NOMO-1 treated with dmso at 0.1 percent for 144 hours (cell line): Measurements from ENCODE around the gene MRTO4.
"Not testable (repeated sequence)": the region's sequence is repeated elsewhere in the genome, so short reads cannot be mapped to it uniquely, and the experiment has no call there.

Experiments
- DNase-seq: peaks from one replicate; lab custom pipeline; 2025; ENCODE audit not compliant: unreplicated experiment; lab: John Stamatoyannopoulos, UW

Gene MRTO4

DNA sequence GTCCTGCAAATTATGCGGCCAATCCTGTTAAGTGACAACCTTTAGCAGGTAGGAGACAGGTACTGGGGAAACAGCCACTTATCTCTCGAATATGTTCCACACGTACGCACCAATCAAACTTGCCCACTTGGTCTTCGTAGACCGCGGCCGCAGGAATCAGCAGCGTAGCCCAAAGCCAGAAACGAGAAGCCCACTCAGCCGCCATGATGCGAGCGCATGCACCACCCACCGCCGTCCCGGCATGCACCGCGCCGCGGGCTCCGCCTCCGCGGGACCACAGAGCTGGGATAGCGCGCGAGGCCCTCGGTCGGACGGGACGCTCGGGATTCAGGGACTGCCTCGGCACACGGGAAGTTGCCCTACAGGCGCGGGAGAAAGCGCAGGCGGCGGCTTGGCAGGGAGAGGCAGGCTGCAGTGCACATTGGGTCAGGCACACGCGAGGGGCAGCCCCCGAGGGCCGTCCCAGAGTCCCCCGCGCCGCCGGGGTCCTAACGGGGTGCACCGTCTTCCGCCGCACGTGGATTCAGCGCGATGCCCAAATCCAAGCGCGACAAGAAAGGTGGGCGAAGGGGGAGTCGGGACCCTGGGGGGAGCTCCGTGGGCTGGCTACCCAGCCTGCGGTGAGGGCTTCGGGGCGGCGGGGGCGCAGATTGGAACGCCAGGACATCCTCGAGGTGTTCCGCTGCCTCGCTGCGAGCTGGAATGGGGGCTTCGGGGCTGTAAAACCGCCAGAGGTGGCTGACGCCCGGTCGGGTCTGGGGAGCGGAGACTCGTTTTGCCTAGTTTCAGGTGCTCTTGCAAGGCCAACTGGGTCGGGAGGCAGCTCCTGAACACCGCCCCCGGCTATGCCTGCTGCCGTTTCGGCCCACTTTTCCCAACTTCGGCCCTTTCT is at the start of gene MRTO4, which contains the start of gene EMC1:
TSS of gene MRTO4 (plus strand) at position 501 of the 892 bp plus-strand sequence. CDS start at position 532, 31 bp downstream.
TSS of gene EMC1 (minus strand) at position 220 of the 892 bp plus-strand sequence. CDS start at position 205, 15 bp downstream.
- DNase-seq, result peak; percentile 85

DNA sequence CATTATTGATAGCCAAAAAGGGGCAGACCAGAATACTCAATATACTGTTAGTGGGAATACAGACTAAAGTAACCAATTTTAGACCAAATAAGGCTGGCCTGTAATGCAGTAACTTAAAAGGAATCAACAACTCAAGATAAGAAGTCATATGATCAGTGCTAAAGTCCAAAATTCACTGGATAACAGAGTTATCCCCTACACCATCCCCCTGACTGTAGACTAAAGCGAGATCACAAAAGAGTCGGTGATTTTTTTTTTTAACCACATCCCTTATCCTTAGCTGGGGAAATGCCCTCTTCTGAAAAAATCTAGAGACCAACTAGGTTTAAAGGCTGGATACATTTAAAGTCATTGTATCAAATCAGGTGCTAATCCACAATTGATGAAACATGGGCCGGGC is 49.2 kb upstream of the MRTO4 start:
- DNase-seq, result no peak

DNA sequence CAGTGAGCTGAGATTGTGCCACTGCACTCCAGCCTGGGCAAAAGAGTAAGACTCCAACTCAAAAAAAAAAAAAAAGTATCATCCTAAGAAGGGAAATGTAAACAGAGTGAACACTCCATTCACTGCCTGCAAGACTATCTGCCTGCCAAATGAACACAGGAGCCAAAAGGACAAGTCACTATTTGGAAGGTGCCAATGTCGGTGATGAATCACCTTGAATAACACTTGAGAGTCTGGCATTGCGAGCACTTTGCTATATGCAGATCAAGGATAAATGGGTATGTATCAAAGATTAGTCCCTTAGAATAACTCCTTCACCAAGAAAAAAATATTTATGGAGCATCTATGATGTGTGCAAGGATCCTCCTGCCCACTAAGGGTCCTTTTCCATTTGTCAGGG is 48.2 kb upstream of the MRTO4 start:
- DNase-seq, result no peak

DNA sequence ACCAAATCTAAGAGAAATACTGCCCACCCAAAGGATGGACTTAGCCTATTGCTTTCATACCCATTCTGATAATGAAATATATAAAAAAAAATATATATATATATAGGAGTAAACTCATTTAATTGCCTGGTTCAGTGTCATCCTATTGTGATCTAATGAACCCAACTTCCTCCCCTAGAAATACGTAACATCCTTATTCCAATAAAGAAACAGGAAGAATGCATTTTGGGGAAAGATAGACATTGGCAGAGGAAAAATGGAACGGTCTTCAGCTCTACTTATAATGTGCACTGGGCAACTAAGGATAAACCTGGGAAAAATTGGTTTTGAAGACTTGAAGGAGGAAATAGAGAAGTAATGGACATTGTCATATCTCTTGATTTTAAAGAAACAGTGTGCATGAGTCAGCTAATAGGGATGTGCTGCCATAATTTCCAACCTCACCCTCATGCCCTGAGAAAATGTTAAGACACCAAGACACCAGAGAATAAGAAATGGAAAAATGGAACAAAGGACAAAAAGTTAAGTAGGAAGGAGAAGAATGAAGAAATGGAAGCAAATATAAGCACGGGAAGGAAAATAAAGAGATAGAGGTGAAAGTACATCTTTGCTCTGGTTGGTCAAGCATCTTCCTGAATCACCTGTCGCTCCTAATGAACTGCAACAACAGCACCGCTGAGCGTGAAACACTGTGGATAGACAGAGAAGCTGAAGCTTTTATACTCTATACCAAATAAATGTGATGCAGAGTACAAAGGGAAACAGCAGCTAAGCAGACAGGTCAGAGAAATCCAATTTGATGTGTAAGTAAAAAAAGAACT is 46.9 kb upstream of the MRTO4 start:
- no peak for DNase-seq

DNA sequence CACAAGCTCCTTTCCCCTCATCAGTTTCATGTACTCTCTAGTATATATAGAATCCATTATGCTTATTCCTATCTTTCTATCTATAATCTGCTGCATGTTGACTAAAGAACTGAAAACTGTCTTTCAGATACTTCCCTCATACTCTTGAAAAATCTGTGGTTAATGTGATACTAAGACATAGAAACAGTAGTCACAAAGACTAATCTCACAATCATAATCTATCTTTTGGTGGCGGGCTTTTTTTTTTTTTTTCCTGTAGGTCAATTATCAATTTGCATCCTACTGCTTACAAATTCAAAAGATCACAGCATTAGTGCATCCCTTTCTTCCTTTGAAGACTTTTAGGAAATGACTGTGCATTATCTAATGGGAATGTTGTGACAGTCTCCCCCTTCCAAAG is 46.2 kb upstream of the MRTO4 start:
- DNase-seq, result no peak

DNA sequence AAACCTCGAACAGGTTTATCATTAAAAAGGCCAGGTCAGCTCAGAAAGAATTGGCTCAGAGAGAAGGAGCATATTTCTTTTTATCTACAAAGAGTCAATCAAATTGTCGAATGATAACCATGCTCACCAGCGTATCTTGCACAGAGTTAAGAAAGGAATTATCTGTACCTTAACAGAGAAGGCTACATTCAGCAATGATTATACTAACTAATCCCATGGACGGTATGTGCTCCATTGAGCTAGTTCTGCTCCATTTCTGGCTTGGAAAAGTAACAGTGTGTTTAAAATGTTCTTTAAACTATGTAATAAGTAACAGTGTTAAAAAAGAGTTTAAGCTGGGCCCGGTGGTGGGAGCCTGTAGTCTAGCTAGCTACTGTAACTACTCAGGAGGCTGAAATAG is 45.8 kb upstream of the MRTO4 start:
- no peak for DNase-seq

DNA sequence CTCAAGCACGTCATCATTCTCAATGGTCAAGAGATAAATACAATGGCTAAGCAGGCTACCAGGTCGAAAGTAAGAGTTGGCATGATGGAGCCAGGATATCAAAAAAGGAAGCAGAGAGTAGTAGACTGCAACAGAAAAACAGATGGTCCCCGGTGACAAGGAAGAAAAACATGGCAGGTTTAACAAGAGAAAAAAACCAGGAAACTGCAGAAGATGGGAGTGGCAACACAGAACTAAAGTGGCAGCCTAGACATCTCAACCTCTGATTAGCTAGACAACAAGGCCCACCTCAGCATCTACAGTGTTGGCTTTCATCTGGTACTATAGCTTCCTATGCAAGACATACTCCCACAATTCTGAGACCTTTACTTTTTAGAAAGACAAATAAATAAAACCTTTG is 44.7 kb upstream of the MRTO4 start:
- no peak for DNase-seq

DNA sequence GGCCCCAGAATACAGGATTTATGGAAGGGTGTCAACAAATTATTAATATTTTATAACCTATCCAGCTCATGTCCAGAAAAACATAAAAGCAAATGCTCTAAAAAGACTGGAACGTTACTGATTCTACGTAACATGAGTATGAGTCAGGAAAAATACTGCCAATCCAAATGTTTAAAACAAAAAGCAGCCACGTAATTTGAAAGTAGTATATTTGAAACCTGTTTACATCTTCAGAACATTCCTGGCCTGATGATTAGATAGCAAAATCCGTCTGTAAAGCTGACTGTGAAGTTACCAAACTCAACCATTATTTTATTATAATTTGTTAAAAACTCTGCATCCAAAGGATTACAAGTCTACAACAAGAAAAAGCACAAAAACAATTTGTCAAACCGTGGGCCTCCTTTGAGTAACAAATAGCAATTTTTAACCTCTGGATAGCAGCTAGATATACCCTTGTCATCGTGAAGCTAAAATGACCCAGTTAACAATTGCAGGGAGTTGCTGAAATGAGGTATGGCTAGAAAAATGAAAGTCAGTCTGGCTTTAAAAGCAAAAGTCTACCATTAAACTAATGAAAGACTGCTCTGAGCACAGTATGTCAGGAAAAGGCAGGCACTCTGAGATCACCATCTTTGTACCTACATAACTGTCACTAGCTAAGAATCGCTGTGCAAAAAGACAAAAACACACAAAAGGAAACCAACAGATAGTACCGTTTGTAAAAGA is 42.7 kb upstream of the MRTO4 start:
- DNase-seq, result no peak

DNA sequence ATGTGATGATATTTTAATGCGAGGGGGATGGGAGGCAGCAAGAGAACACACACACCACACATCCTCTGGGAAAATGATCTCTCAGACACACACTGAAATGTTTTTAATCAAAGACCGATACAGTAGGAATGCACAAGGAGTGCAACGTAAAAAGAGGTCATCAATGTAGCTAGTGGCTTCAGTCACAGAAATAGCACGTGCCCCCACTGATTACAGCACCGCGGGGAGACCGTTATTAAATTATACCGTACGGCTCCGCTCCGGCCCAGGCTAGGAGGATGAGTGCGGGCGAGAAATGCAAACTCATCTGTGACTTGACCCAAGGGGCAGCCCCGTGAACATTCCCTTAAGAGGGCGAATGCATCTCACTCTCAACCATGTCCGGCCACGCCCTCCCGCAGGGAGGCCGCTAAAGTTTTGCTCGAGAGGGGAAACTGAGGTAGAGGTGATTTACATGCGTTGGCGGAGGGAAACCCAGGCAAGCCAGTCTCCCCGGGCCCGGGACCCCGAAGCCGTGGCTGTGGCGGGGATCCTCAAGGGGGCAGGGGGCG is 42.1 kb upstream of the MRTO4 start:
- no peak for DNase-seq

DNA sequence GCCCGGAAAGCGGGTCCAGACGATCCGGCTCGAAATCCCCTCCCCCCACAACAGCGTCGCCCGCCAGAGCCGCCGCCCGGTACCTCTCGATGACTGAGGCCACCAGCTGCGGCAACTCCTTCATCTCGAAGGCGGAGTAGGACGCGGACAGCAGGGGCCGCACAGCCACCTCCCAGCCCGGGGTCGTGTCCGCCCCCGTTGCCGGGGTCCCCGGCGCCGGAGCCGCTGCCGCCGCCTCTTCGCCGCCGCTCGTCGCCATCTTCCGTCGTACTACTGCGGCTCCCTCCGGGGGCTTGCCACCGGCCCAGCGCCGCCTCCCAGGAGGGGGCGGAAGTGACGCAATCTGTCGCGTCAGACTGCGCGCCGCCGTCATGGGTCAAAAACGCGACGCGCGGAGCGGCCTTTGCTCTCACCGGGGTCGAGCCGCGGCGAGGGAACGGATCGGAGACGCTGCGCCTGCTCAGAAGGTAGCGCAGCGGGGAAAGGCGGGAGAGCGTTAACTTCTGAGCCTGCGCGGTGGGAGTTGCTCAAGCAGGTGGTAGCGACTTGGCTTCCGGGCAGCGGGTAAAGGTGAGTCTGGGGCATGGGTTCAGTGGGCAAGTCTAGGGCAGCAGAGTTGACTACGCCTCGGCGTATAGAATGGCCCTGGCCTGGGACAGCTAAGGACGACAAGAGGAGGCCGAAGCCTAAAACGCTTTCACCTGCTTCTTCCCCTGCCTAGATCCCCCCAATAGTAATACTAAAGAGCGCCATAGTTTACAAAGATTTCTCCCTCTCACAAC is 41.4 kb upstream of the MRTO4 start, which contains the start of gene UBR4:
TSS of gene UBR4 (minus strand) at position 277 of the 782 bp plus-strand sequence. CDS start at position 259, 18 bp downstream.
- DNase-seq, result peak; percentile 82

DNA sequence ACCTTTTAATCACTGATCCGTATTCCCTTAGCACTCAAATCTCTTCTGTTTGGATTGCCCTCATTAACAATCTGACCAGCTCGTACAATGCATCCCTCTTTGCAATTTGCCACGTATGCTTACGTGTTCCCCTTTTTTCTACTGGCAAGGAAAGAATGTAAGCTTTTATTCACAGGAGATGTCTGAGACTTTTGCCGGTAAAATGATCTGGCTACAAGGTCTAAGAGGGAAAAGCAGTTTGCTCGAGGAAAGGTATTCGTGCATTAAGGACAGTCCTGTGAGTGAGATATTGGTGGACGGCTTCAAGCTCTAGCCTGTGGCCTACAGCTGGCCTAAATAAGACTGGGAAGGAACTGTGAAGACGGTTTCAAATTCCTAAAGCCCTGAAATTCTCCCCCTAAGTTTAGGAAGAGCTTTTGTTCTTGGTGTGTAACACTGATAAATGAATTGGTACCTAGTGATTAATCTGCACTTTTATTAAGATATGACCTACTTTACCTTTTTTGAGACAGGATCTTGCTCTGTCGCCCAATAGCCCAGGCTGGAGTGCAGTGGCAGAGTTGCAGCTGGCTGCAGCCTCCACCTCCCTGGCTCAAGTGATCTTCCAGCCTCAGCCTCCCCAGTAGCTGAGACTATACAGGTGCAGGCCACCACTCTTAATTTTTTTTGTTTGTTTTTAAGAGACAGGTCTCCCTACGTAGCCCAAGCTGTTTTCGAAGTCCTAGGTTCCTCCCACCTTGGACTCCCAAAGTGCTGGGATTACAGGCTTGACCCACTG is 40.6 kb upstream of the MRTO4 start:
- DNase-seq, result no peak

DNA sequence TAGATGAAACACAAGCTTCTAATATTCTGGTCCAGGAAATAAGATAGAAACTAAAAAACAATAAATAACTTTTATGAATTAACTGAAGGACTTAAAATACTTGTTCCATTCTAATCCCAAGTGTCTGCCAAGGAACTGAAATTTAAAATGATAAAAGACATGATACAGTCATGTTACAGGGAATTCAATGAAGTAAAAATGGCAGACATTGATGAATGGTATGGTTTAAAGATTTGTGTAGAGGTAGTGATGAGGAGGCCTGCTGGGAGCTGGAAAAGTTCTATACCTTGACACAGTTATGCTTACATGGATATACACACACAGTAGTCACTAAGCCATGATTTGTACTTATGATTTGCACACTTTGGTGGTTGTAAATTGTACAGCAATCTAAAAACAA is 39.4 kb upstream of the MRTO4 start:
- DNase-seq, result no peak

DNA sequence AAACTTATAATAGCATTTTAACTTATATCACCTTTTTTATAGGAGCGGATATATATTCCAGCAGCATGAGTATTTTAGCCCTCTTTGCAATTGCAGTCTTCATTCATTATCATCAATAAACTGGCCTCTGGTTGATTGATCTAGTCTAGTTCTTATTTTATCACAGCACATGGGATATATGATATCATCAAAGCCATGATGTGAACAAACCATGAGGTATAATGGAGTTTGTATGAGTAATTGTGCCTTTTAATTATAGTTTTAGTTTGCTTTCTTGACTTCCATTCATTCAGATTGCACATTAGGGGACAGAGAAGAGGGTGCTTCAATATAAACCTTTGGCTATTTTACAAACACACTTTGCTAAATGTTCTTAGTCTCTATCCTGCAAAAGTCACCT is 38.0 kb upstream of the MRTO4 start:
- no peak for DNase-seq

DNA sequence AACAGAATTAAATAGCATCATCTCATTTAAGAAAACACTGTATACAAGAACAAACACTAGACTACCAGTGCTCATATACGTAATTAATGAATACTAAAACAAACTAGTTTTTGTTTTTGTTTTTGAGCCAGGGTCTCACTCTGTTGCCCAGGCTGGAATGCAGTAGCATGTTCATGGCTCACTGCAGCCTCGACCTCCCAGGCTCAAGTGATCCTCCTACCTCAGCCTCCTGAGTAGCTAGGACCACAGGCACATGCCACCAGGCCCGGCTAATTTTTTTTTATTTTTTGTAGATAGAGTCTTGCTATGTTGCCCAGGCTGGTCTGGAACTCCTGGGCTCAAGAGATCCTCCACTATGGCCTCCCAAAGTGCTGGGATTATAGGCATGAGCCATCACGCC is 35.0 kb upstream of the MRTO4 start:
- DNase-seq, result not testable (repeated sequence)

DNA sequence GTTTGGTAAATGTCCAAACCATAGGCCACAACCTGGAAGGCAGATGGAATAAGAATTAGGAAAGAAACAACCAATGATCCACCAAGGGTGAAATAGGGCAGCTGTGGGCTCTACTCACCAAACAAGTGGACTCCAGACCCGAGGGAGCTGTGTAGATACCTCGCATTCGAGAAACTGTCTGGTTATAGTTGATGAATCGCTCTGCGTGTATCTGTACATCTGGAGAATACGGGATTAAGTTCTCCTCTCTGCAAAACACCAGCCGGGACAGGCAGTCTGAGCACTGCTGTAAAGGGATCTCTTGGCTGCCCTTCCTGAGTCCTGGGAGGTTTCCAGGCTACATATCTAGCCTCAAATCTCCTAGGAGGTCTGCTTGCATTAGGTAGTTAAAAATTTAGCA is 32.2 kb upstream of the MRTO4 start:
- no peak for DNase-seq

DNA sequence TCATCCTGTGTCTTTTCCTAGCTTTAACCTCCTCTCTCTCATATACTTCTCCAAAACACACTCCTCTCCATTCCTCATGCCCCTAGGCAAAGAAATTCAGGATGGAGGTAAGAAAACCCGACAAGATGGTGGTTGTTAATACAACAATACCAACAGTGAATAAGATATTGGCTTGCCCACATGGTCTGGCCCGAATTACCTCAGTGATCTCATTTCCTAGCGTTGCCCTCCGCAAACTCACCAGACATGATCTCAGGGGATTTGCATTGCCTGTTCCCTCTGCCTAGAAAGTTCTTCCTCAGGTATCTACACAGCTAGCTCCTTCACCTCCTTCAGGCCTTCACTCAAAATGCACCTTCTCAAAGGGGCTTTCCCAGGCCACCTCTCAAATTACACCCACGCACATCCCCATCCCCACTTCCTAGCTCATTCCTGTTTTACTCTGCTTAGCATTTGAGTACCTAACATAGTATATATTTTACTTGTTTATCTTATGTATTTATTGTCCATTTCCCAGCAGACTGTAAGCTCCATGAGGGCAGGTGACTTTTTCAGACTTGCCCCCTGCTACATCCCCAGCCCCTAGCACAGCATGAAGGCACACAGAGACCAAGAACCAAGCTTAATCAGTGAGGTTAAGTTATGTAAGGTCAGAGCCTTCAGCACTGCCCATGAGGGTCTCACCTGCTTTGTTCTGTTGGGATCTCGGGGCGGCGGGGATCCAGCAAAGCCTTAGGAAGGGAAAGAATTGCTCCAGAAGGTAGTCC is 31.3 kb upstream of the MRTO4 start:
- no peak for DNase-seq

DNA sequence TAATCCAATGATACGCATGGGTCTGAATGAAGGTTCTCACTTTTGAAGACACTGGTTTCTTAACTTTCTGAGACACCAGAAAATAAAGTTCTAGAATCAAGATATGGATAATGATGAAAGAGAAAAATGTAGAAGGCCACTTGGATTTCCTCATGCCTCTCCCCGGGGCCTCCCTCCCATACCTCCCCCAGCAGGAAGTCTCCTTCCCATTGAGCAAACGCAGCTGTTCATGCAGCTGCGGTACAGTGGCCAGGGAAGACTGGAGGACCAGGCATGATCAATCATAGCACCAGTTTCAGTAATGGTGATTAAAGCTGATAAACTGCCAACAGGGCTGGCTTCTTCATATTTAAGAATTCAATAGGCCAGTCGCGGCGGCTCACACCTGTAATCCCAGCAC is 30.6 kb upstream of the MRTO4 start:
- no peak for DNase-seq

DNA sequence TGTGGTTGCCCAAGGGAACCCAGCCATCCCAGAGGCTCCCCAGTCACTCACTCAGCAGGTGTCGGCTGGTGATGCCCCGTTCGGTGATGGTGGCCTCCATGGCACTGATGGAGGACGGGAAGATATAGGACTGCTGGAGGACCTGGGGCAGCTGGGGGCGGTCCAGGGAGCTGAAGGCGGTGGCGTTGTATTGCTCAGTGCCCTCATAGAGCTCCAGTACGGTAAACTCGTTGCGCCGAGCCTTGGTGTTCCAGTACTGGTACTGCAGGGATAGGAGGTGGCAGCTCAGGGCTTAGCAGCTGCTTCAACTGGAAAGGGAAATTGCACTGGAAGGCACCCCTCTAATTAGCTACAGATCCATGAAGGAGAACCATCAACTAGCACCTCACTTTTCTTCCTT is 29.0 kb upstream of the MRTO4 start:
- DNase-seq, result no peak
